Bronchial epithelial cell (primary cell): Measurements from ENCODE around the gene EHD1. TPM values are rescaled to one million over a fixed set of nuclear protein-coding genes. Genes with fewer than 3 reads are reported as not detected.
"Not testable (repeated sequence)": the region's sequence is repeated elsewhere in the genome, so short reads cannot be mapped to it uniquely, and the experiment has no call there.

Experiments
- DNase-seq: peaks from one replicate; pipeline ENCODE4 v3.0.0-alpha.2; 2010; ENCODE audit warnings: low read depth
- FAIRE-seq: peaks from 2 replicates; lab custom pipeline; 2011; peaks lifted over from hg19 to GRCh38; lab: Jason Lieb, UNC
- H3K27me3 ChIP-seq: 2 replicates; pipeline ENCODE4 v1.5.1; 2011; ENCODE audit warnings: low read length; ENCODE audit not compliant: control insufficient read depth, insufficient read depth
- H3K36me3 ChIP-seq: 2 replicates; pipeline ENCODE4 v1.5.1; 2011; ENCODE audit warnings: low read length; ENCODE audit not compliant: control insufficient read depth, insufficient read depth
- H3K4me3 ChIP-seq: 2 replicates; pipeline ENCODE4 v1.5.1; 2011; ENCODE audit warnings: mild to moderate bottlenecking, low read depth, low read length, control low read depth
- CTCF ChIP-seq: IDR thresholded peaks from 2 replicates; pipeline ENCODE4 v1.5.1; 2011; ENCODE audit warnings: mild to moderate bottlenecking, moderate library complexity, low read length, control low read depth, inconsistent platforms; ENCODE audit not compliant: insufficient read depth, severe bottlenecking
- total RNA-seq: library from RNA; depleted of rRNA; stranded (reverse); fragments of >200 nt; gene quantifications from 2 replicates; pipeline ENCODE4 v1.2.1, GENCODE V29; 2014

The EHD1 gene
- total RNA-seq, 1 donor from 2014 or later: 32.9 TPM

DNA sequence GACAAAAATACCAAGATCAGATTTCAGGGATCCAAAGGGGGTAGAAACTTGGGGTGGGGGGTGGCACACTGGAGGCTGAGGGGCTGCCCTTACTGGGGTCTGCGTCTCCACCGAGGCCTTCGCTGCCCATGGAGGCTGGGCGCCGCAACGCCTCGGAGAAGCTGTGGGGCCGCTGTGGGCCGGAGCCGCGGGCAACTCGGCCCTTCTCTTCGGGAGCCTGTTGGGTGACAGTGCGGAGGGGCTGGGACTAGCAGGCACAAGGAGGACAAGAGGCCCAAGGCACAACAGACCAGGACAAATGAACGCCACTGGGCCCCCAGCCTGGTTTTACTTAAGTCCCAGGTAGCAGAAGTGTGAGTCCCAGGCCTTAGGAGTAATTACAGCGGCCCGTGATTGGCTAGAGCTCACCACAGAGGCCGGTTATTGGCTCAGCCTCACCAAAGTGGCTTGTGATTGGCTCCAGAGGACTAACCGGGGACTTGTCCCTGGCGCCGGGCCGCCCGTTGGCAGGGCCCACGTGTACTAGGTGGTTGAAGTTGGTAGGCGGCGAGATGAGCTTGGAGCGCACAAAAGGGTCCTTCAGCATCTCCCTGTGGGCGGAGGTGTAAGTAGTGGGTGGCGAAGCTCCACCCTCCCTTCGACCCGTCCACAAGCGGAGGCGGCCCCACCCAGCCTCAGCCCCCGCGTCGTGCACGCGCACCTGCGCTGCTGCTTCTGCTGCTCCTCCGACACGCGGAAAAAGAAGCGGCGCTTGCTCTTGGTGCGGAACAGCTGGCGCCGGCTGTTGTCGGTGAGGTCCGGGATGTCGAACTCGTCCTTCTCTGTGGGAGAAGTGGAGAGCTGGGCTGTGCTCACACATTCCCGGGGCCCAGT, 51.6 kb downstream of the EHD1 start:
- peaks cover 52% of the 10 kb centered on the region for H3K36me3 ChIP-seq
- DNase-seq (no peak), FAIRE-seq (no peak)
- no peak overlapping the region for H3K4me3 ChIP-seq
- no peak for TF ChIP-seq CTCF
- H3K27me3 ChIP-seq: no peaks in the 10 kb centered on the region

GRCh38 chr11:64826062-64826461, 52.4 kb downstream of the EHD1 start:
- H3K36me3 ChIP-seq: peaks cover 46% of the 10 kb centered on the region
- TF ChIP-seq CTCF: no peak
- no peak overlapping the region for H3K4me3 ChIP-seq
- FAIRE-seq: peak; percentile 73
- H3K27me3 ChIP-seq: no peaks in the 10 kb centered on the region
- no peak for DNase-seq

- TF ChIP-seq CTCF: no peak
- no peak for FAIRE-seq
- peaks cover 32% of the 10 kb centered on the region for H3K36me3 ChIP-seq
- H3K27me3 ChIP-seq: no peaks in the 10 kb centered on the region
- H3K4me3 ChIP-seq: no peak overlapping the region
- DNase-seq: no peak
Measured at GRCh38 chr11:64823568-64824119, 54.8 kb downstream of the EHD1 start.

GRCh38 chr11:64817476-64817875, 60.9 kb downstream of the EHD1 start:
- no peaks in the 10 kb centered on the region for H3K27me3 ChIP-seq
- FAIRE-seq: no peak
- no peak for TF ChIP-seq CTCF
- no peaks in the 10 kb centered on the region for H3K36me3 ChIP-seq
- DNase-seq: no peak
- no peak overlapping the region for H3K4me3 ChIP-seq

GRCh38 chr11:64815433-64815832, 63.0 kb downstream of the EHD1 start:
- peak; percentile 78 for DNase-seq
- not testable (repeated sequence) for H3K4me3 ChIP-seq

DNA sequence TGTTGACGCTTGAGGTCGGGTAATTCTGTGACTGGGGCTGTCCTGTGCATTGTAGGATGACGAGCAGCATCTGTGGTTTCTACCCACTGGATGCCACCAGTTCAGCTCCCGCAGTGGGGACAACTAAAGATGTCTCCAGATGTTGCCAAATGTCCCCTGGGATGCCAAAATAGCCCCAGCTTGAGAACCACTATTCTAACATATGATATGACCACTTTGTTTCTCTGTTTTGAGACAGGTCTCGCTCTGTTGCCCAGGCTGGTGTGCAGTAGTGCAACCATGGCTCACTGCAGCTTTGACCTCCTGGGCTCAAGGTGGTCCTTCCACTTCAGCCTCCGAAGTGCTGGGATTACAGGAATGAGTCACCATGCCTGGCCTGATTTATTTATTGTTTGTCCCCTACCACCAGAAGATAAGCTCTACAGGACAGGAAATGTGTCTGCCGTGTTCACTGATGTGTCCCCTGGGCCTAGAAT, 63.7 kb downstream of the EHD1 start:
- FAIRE-seq (no peak), DNase-seq (peak; percentile 5)
- no peaks in the 10 kb centered on the region for H3K36me3 ChIP-seq
- H3K4me3 ChIP-seq: no peak overlapping the region
- TF ChIP-seq CTCF: no peak
- H3K27me3 ChIP-seq: no peaks in the 10 kb centered on the region

More at GRCh38 chr11:64815433-64815832, 63.0 kb downstream of the EHD1 start:
- not testable (repeated sequence) for H3K27me3 ChIP-seq, H3K36me3 ChIP-seq, FAIRE-seq
